ENCODE measurements around the gene CCDC92B.

Gene CCDC92B

GRCh38 chr17:2690165-2691068 lies 59.0 kb downstream of the CCDC92B start:
- H3K4me1 ChIP-seq (ENCODE audit: control insufficient read depth in 1 of 2, insufficient read depth in 2 of 2, low read length in 2 of 2) = no peaks in the 10 kb centered on the region
- H2BK12ac ChIP-seq (ENCODE audit: low read length) = no peak overlapping the region
- no peaks in the 10 kb centered on the region for H3K79me1 ChIP-seq (ENCODE audit: low read length)
- H3K27ac ChIP-seq (ENCODE audit: low read depth, low read length) = no peak overlapping the region
- H3K9me3 ChIP-seq (ENCODE audit: insufficient read depth, low read depth, low read length) = peaks cover 1% of the 10 kb centered on the region
- H2BK5ac ChIP-seq (ENCODE audit: low read depth, low read length, poor library complexity) = no peak overlapping the region
- H3K27me3 ChIP-seq (ENCODE audit: insufficient read depth, low read length) = no peaks in the 10 kb centered on the region
- no peak overlapping the region for H2AFZ ChIP-seq (ENCODE audit: insufficient read depth, low read length, poor library complexity)
- no peak overlapping the region for H3K18ac ChIP-seq (ENCODE audit: low read length)
- no peak overlapping the region for H3K4me3 ChIP-seq (ENCODE audit: low read depth, low read length)
- no peak overlapping the region for H3K23ac ChIP-seq (ENCODE audit: low read length)
- H3K9ac ChIP-seq (ENCODE audit: low read length) = no peak overlapping the region
- no peak overlapping the region for H4K12ac ChIP-seq (ENCODE audit: low read depth, low read length)
- no peak overlapping the region for H4K91ac ChIP-seq (ENCODE audit: low read depth, low read length)
- no CpG with 5 or more reads among the region's 55 CpGs for WGBS (ENCODE audit: extremely low coverage, insufficient coverage, insufficient read length)
- H3K4me2 ChIP-seq (ENCODE audit: low read length) = no peak overlapping the region
- H3K4ac ChIP-seq (ENCODE audit: low read depth, low read length) = no peak overlapping the region
- H2AK5ac ChIP-seq (ENCODE audit: low read length) = no peak overlapping the region
- H3K79me2 ChIP-seq (ENCODE audit: control insufficient read depth, insufficient read depth, low read length, poor library complexity) = no peaks in the 10 kb centered on the region
- no peak overlapping the region for H3K14ac ChIP-seq (ENCODE audit: low read length)
- no peak overlapping the region for H4K8ac ChIP-seq (ENCODE audit: low read depth, low read length)
- H3K36me3 ChIP-seq (ENCODE audit: control insufficient read depth in 1 of 2, insufficient read depth in 2 of 2, low read length in 2 of 2) = peaks cover 43 to 45% of the 10 kb centered on the region in 2 experiments
- DNase-seq = no peak
- H2BK120ac ChIP-seq (ENCODE audit: insufficient read depth, low read length, poor library complexity) = no peak overlapping the region

GRCh38 chr17:2689411-2690164 lies 59.9 kb downstream of the CCDC92B start:
- no peak overlapping the region for H3K4ac ChIP-seq (ENCODE audit: low read depth, low read length)
- no peak overlapping the region for H2BK12ac ChIP-seq (ENCODE audit: low read length)
- no CpG with 5 or more reads among the region's 40 CpGs for WGBS (ENCODE audit: extremely low coverage, insufficient coverage, insufficient read length)
- no peak overlapping the region for H3K4me3 ChIP-seq (ENCODE audit: low read depth, low read length)
- no peaks in the 10 kb centered on the region for H3K4me1 ChIP-seq (ENCODE audit: control insufficient read depth in 1 of 2, insufficient read depth in 2 of 2, low read length in 2 of 2)
- H3K18ac ChIP-seq (ENCODE audit: low read length) = no peak overlapping the region
- no peak overlapping the region for H2AFZ ChIP-seq (ENCODE audit: insufficient read depth, low read length, poor library complexity)
- H4K91ac ChIP-seq (ENCODE audit: low read depth, low read length) = no peak overlapping the region
- no peak overlapping the region for H2BK120ac ChIP-seq (ENCODE audit: insufficient read depth, low read length, poor library complexity)
- H3K4me2 ChIP-seq (ENCODE audit: low read length) = no peak overlapping the region
- no peak overlapping the region for H3K9ac ChIP-seq (ENCODE audit: low read length)
- H2AK5ac ChIP-seq (ENCODE audit: low read length) = no peak overlapping the region
- no peak for DNase-seq
- no peak overlapping the region for H4K12ac ChIP-seq (ENCODE audit: low read depth, low read length)
- no peak overlapping the region for H2BK5ac ChIP-seq (ENCODE audit: low read depth, low read length, poor library complexity)
- H3K27ac ChIP-seq (ENCODE audit: low read depth, low read length) = no peak overlapping the region
- peaks cover 1% of the 10 kb centered on the region for H3K9me3 ChIP-seq (ENCODE audit: insufficient read depth, low read depth, low read length)
- H3K23ac ChIP-seq (ENCODE audit: low read length) = no peak overlapping the region
- H3K14ac ChIP-seq (ENCODE audit: low read length) = no peak overlapping the region
- no peaks in the 10 kb centered on the region for H3K27me3 ChIP-seq (ENCODE audit: insufficient read depth, low read length)
- no peaks in the 10 kb centered on the region for H3K79me2 ChIP-seq (ENCODE audit: control insufficient read depth, insufficient read depth, low read length, poor library complexity)
- no peak overlapping the region for H4K8ac ChIP-seq (ENCODE audit: low read depth, low read length)
- H3K36me3 ChIP-seq (ENCODE audit: control insufficient read depth in 1 of 2, insufficient read depth in 2 of 2, low read length in 2 of 2) = peaks cover 39 to 40% of the 10 kb centered on the region in 2 experiments
- no peaks in the 10 kb centered on the region for H3K79me1 ChIP-seq (ENCODE audit: low read length)

GRCh38 chr17:2688351-2689342 lies 60.8 kb downstream of the CCDC92B start:
- H3K79me1 ChIP-seq (ENCODE audit: low read length) = no peaks in the 10 kb centered on the region
- H3K9me3 ChIP-seq (ENCODE audit: insufficient read depth, low read depth, low read length) = peaks cover 1% of the 10 kb centered on the region
- H3K27me3 ChIP-seq (ENCODE audit: insufficient read depth, low read length) = no peaks in the 10 kb centered on the region
- peaks cover 39 to 40% of the 10 kb centered on the region in 2 experiments for H3K36me3 ChIP-seq (ENCODE audit: control insufficient read depth in 1 of 2, insufficient read depth in 2 of 2, low read length in 2 of 2)
- H3K4me1 ChIP-seq (ENCODE audit: control insufficient read depth in 1 of 2, insufficient read depth in 2 of 2, low read length in 2 of 2) = no peaks in the 10 kb centered on the region
- H2BK12ac ChIP-seq (ENCODE audit: low read length) = no peak overlapping the region
- H4K12ac ChIP-seq (ENCODE audit: low read depth, low read length) = no peak overlapping the region
- no peak overlapping the region for H4K8ac ChIP-seq (ENCODE audit: low read depth, low read length)
- H3K4ac ChIP-seq (ENCODE audit: low read depth, low read length) = no peak overlapping the region
- no peak overlapping the region for H3K23ac ChIP-seq (ENCODE audit: low read length)
- no peak overlapping the region for H4K91ac ChIP-seq (ENCODE audit: low read depth, low read length)
- no peak overlapping the region for H2BK120ac ChIP-seq (ENCODE audit: insufficient read depth, low read length, poor library complexity)
- H3K4me3 ChIP-seq (ENCODE audit: low read depth, low read length) = no peak overlapping the region
- H3K18ac ChIP-seq (ENCODE audit: low read length) = no peak overlapping the region
- H2BK5ac ChIP-seq (ENCODE audit: low read depth, low read length, poor library complexity) = no peak overlapping the region
- no peak overlapping the region for H3K14ac ChIP-seq (ENCODE audit: low read length)
- no peak overlapping the region for H2AFZ ChIP-seq (ENCODE audit: insufficient read depth, low read length, poor library complexity)
- H3K9ac ChIP-seq (ENCODE audit: low read length) = no peak overlapping the region
- H2AK5ac ChIP-seq (ENCODE audit: low read length) = no peak overlapping the region
- peak in 1 of 2 donors; percentile 34 for DNase-seq
- WGBS (ENCODE audit: extremely low coverage, insufficient coverage, insufficient read length) = no CpG with 5 or more reads among the region's 27 CpGs
- no peak overlapping the region for H3K4me2 ChIP-seq (ENCODE audit: low read length)
- no peak overlapping the region for H3K27ac ChIP-seq (ENCODE audit: low read depth, low read length)
- no peaks in the 10 kb centered on the region for H3K79me2 ChIP-seq (ENCODE audit: control insufficient read depth, insufficient read depth, low read length, poor library complexity)

GRCh38 chr17:2687074-2687418 lies 62.4 kb downstream of the CCDC92B start:
- H3K4me1 ChIP-seq (ENCODE audit: control insufficient read depth in 1 of 2, insufficient read depth in 2 of 2, low read length in 2 of 2) = no peaks in the 10 kb centered on the region
- H3K36me3 ChIP-seq (ENCODE audit: control insufficient read depth in 1 of 2, insufficient read depth in 2 of 2, low read length in 2 of 2) = peaks cover 27 to 30% of the 10 kb centered on the region in 2 experiments
- H3K14ac ChIP-seq (ENCODE audit: low read length) = no peak overlapping the region
- H4K12ac ChIP-seq (ENCODE audit: low read depth, low read length) = no peak overlapping the region
- H4K91ac ChIP-seq (ENCODE audit: low read depth, low read length) = no peak overlapping the region
- WGBS (ENCODE audit: extremely low coverage, insufficient coverage, insufficient read length) = no CpG with 5 or more reads among the region's 6 CpGs
- H3K18ac ChIP-seq (ENCODE audit: low read length) = no peak overlapping the region
- no peak overlapping the region for H3K4me2 ChIP-seq (ENCODE audit: low read length)
- H2BK5ac ChIP-seq (ENCODE audit: low read depth, low read length, poor library complexity) = no peak overlapping the region
- no peak overlapping the region for H3K9ac ChIP-seq (ENCODE audit: low read length)
- H2AFZ ChIP-seq (ENCODE audit: insufficient read depth, low read length, poor library complexity) = no peak overlapping the region
- H2BK12ac ChIP-seq (ENCODE audit: low read length) = no peak overlapping the region
- H3K4me3 ChIP-seq (ENCODE audit: low read depth, low read length) = no peak overlapping the region
- H3K4ac ChIP-seq (ENCODE audit: low read depth, low read length) = no peak overlapping the region
- H2AK5ac ChIP-seq (ENCODE audit: low read length) = no peak overlapping the region
- H3K27me3 ChIP-seq (ENCODE audit: insufficient read depth, low read length) = no peaks in the 10 kb centered on the region
- no peak overlapping the region for H3K27ac ChIP-seq (ENCODE audit: low read depth, low read length)
- H3K79me2 ChIP-seq (ENCODE audit: control insufficient read depth, insufficient read depth, low read length, poor library complexity) = no peaks in the 10 kb centered on the region
- no peak for DNase-seq
- H3K9me3 ChIP-seq (ENCODE audit: insufficient read depth, low read depth, low read length) = no peaks in the 10 kb centered on the region
- H3K23ac ChIP-seq (ENCODE audit: low read length) = no peak overlapping the region
- H4K8ac ChIP-seq (ENCODE audit: low read depth, low read length) = no peak overlapping the region
- H3K79me1 ChIP-seq (ENCODE audit: low read length) = no peaks in the 10 kb centered on the region
- H2BK120ac ChIP-seq (ENCODE audit: insufficient read depth, low read length, poor library complexity) = no peak overlapping the region
